Measurements from ENCODE around the gene TNFRSF12A. TPM values are rescaled to one million over a fixed set of nuclear protein-coding genes. Genes with fewer than 3 reads are reported as not detected.

The TNFRSF12A gene
- total and polyA plus RNA-seq, 2 of the 13 experiments (the other 11 are each of a cell fraction or from before 2014, with no cell fraction given): 61.9 to 66.0 TPM

DNA sequence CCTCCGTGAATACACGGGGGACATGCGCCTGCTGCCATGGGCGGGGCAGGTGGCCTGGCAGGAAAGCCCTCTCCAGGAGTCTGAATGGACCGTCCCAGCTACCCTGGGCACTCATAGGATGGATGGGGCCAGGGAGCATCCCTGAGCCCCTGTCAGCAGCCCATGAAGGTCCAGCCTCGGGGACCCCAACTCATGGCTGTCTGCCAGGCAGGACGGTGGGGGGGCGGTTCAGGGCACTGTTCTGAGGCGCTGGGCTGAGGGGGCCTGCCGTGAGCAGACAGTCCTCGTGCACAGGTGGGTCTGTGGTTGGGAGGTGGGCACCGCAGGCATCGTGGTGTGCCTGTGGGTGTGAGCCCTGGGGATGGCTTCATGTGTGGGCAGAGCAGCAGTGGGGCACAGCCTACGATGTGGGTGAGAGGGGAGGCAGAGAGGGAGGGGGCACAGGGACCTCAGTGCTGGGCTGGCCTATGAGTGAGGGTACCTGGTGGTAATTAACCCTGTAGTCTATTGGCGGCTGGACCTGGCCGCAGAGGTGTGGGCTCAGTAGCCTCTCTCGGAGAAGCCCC, 33.5 kb upstream of the TNFRSF12A start:
- peaks cover 19 to 60% of the 10 kb centered on the region in 2 experiments for H3K27me3 ChIP-seq (ENCODE audit: control insufficient read depth in 1 of 2, insufficient read depth in 2 of 2, low read length in 2 of 2)
- no peak overlapping the region for H3K4me3 ChIP-seq (replicated peaks in 1 of 3; ENCODE audit: insufficient read depth in 1 of 3, low read depth in 2 of 3, low read length in 3 of 3)
- CTCF ChIA-PET (ENCODE audit: low intra/inter-chr PET ratio, low total read pairs): no interaction called here
- no peak overlapping the region for H2AFZ ChIP-seq (ENCODE audit: low read length)
- WGBS (ENCODE audit: low lambda C conversion rate): 46% methylated on average over 4 of the region's 17 CpGs
- no peaks in the 10 kb centered on the region for H3K79me2 ChIP-seq (ENCODE audit: insufficient read depth, low read length)
- no TSS peak for BruUV-seq (replicated peaks)
- H3K36me3 ChIP-seq (replicated peaks in 1 of 2; ENCODE audit: control insufficient read depth in 1 of 2, insufficient read depth in 2 of 2, low read length in 2 of 2): no peaks in the 10 kb centered on the region
- H3K4me1 ChIP-seq (ENCODE audit: insufficient read depth, low read length): peaks cover 25% of the 10 kb centered on the region
- intact Hi-C loops (cut with micrococcal nuclease; ENCODE audit: unreplicated experiment) (no loop called here), in situ Hi-C loops (cut with HindIII; ENCODE audit: extremely low pct_ligation_motif_present, low pct_unique_long_range_greater_than_20kb) (no loop called here)
- H3K9me3 ChIP-seq (ENCODE audit: low read length): no peaks in the 10 kb centered on the region
- POLR2A ChIA-PET: no interaction called here
- DNase-seq (ENCODE audit: low spot score): no peak
- no peak overlapping the region for H3K4me2 ChIP-seq (ENCODE audit: low read depth, low read length)
- ATAC-seq: no peak
- no peak for TF ChIP-seq BRD4 (CRISPR knock-in tag; IDR thresholded peaks at IDR 0.05)
- TF ChIP-seq EZH2 (conservative IDR thresholded peaks at IDR 0.05; ENCODE audit: low read depth, low read length): no peak
- TF ChIP-seq ELF3 (CRISPR knock-in tag; IDR thresholded peaks at IDR 0.05): no peak
- TF ChIP-seq SCMH1 (CRISPR knock-in tag; IDR thresholded peaks at IDR 0.05; ENCODE audit: borderline replicate concordance): no peak
- no peak for TF ChIP-seq ARID3A (IDR thresholded peaks at IDR 0.05; ENCODE audit: low read depth, low read length)
- no peak for TF ChIP-seq ZNF660 (CRISPR knock-in tag; IDR thresholded peaks at IDR 0.05; ENCODE audit: borderline replicate concordance, low read depth)
- TF ChIP-seq ZNF629 (CRISPR knock-in tag; conservative IDR thresholded peaks at IDR 0.05): no peak
- H3K27ac ChIP-seq (ENCODE audit: extremely low read length, insufficient read depth, low read length): no peak overlapping the region
- no peaks in the 10 kb centered on the region for H4K20me1 ChIP-seq (ENCODE audit: insufficient read depth, low read length)
- FAIRE-seq: no peak
- no peak overlapping the region for H3K9ac ChIP-seq (ENCODE audit: insufficient read depth, low read depth, low read length)

DNA sequence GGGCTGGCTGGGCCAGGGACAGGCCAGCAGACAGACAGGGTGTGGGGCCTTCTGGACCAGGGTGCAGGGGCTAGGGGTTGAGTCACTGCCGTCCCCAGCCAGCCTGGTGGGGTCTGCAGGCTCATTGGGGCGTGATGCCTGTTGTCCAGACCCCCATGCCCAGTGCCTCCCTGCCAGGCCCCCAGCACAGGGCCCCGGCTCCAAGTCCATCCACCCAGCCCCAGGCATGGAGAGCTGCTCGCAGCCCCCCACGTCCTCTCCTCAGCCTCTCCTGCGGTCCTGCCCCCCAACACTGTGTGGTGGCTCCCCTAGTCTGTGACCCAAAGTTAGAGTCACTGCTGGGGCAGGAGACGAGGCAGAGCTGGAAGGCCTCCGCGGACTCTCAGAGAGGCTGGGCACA, 32.9 kb upstream of the TNFRSF12A start:
- Histone ChIP-seq H4K20me1 (ENCODE audit: insufficient read depth, low read length) (no peaks in the 10 kb centered on the region), H3K4me2 (ENCODE audit: low read depth, low read length) (no peak overlapping the region), H3K4me3 (replicated peaks in 1 of 3; ENCODE audit: insufficient read depth in 1 of 3, low read depth in 2 of 3, low read length in 3 of 3) (no peak overlapping the region), H3K4me1 (ENCODE audit: insufficient read depth, low read length) (peaks cover 25% of the 10 kb centered on the region), H2AFZ (ENCODE audit: low read length) (no peak overlapping the region), H3K27ac (ENCODE audit: extremely low read length, insufficient read depth, low read length) (no peak overlapping the region), H3K79me2 (ENCODE audit: insufficient read depth, low read length) (no peaks in the 10 kb centered on the region), H3K36me3 (replicated peaks in 1 of 2; ENCODE audit: control insufficient read depth in 1 of 2, insufficient read depth in 2 of 2, low read length in 2 of 2) (no peaks in the 10 kb centered on the region), H3K9me3 (ENCODE audit: low read length) (no peaks in the 10 kb centered on the region), H3K27me3 (ENCODE audit: control insufficient read depth in 1 of 2, insufficient read depth in 2 of 2, low read length in 2 of 2) (peaks cover 19 to 60% of the 10 kb centered on the region in 2 experiments), H3K9ac (ENCODE audit: insufficient read depth, low read depth, low read length) (no peak overlapping the region)
- no peak for DNase-seq (ENCODE audit: low spot score)
- POLR2A ChIA-PET: no interaction called here
- in situ Hi-C loops (cut with HindIII; ENCODE audit: extremely low pct_ligation_motif_present, low pct_unique_long_range_greater_than_20kb): no loop called here
- intact Hi-C loops (cut with micrococcal nuclease; ENCODE audit: unreplicated experiment): no loop called here
- TF ChIP-seq SP5 (CRISPR knock-in tag; IDR thresholded peaks at IDR 0.05; ENCODE audit: borderline replicate concordance, low read depth) (no peak), PITX1 (CRISPR knock-in tag; IDR thresholded peaks at IDR 0.05) (no peak), ZSCAN31 (CRISPR knock-in tag; IDR thresholded peaks at IDR 0.05; ENCODE audit: low read depth) (no peak), TBX2 (CRISPR knock-in tag; IDR thresholded peaks at IDR 0.05; ENCODE audit: borderline replicate concordance) (no peak), MTA1 (CRISPR knock-in tag; IDR thresholded peaks at IDR 0.05; ENCODE audit: borderline replicate concordance) (no peak)
- TF ChIP-seq, protein P1, sequence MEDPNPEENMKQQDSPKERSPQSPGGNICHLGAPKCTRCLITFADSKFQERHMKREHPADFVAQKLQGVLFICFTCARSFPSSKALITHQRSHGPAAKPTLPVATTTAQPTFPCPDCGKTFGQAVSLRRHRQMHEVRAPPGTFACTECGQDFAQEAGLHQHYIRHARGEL (CRISPR knock-in tag; IDR thresholded peaks at IDR 0.05): no peak
- CTCF ChIA-PET (ENCODE audit: low intra/inter-chr PET ratio, low total read pairs): no interaction called here
- 46% methylated on average over 4 of the region's 9 CpGs for WGBS (ENCODE audit: low lambda C conversion rate)
- ATAC-seq: no peak
- no TSS peak for BruUV-seq (replicated peaks)
- FAIRE-seq: no peak

All from HepG2 (cell line).